OCI-LY3 (cell line): ENCODE data around the gene DDOST.
A peak's percentile ranks its signal among the peaks of the same experiment; 100 is the strongest.

Experiments
- H2AFZ ChIP-seq: fragments of 200-600, 300-600 bp; shearing (Covaris generic); 2 replicates; pipeline ENCODE4 v1.6.0; 2014; ENCODE audit warnings: antibody characterized with exemption, low read depth, low read length
- H3K27ac ChIP-seq: fragments of 200-600, 300-600 bp; sonication (generic); 2 replicates; pipeline ENCODE4 v1.5.1; 2014; ENCODE audit warnings: mild to moderate bottlenecking, low read length, moderate library complexity, mixed read lengths
- H3K27me3 ChIP-seq: fragments of 200-600, 300-600 bp; sonication (generic); 2 replicates; pipeline ENCODE4 v1.6.1; 2014; ENCODE audit warnings: low read depth, low read length, mixed read lengths
- H3K36me3 ChIP-seq: fragments of 200-600, 300-600 bp; sonication (generic); replicated peaks from 2 replicates; pipeline ENCODE3; 2014; ENCODE audit warnings: low read depth, low read length, mixed read lengths
- H3K4me1 ChIP-seq: fragments of 300-600, 200-600 bp; sonication (generic); 2 replicates; pipeline ENCODE4 v1.6.1; 2014; ENCODE audit warnings: low read length, mixed read lengths
- H3K4me2 ChIP-seq: fragments of 200-600, 300-600 bp; sonication (generic); 2 replicates; pipeline ENCODE4 v1.6.1; 2014; ENCODE audit warnings: low read length, mixed read lengths
- H3K4me3 ChIP-seq: fragments of 300-600, 200-600 bp; sonication (generic); 2 replicates; pipeline ENCODE4 v1.5.1; 2014; ENCODE audit warnings: antibody characterized with exemption, mild to moderate bottlenecking, low read length, moderate library complexity
- H3K79me2 ChIP-seq: fragments of 300-600, 200-600 bp; shearing (Covaris generic); 2 replicates; pipeline ENCODE4 v1.6.1; 2014; ENCODE audit warnings: mild to moderate bottlenecking, low read length, mixed read lengths
- H3K9ac ChIP-seq: fragments of 300-600, 200-600 bp; shearing (Covaris generic); 2 replicates; pipeline ENCODE4 v1.6.0; 2014; ENCODE audit warnings: mild to moderate bottlenecking, low read length, moderate library complexity
- H3K9me3 ChIP-seq: fragments of 200-600, 300-600 bp; shearing (Covaris generic); 2 replicates; pipeline ENCODE4 v1.6.1; 2014; ENCODE audit warnings: low read length, mixed read lengths; ENCODE audit not compliant: insufficient read depth
- H4K20me1 ChIP-seq: fragments of 200-600, 300-600 bp; sonication (generic); 2 replicates; pipeline ENCODE4 v1.6.1; 2016; ENCODE audit warnings: low read length, mixed read lengths; ENCODE audit not compliant: insufficient read depth
- EZH2phosphoT487 ChIP-seq: fragments of 200-600 bp; shearing (Covaris generic); IDR thresholded peaks from 2 replicates; pipeline ENCODE4 v1.6.1; 2018; ENCODE audit warnings: antibody characterized with exemption, mixed run types, low read depth
- TF ChIP-seq, protein P1 (sequence below): fragments of 200-600, 300-600 bp; sonication (generic); IDR thresholded peaks from 2 replicates; pipeline ENCODE4 v1.5.1; 2014; ENCODE audit warnings: antibody characterized with exemption, low read length, low read depth

The DDOST gene

DNA sequence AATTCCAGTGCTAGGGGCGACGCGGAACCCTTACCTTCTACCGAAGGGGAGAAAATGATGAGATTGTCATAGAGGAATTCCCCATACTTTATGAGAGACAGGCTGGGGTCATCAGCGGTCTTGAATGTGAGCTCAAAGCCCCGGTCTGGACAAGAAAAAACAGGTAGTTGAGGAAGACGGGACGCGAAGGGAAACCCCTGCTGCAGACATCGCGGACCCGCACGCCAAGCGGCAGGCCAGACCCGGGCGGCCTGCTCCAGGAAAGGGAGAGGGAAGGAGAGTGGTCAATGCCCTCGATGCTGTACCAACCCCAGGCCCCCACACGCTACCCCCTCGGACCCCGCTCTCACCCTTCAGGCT lies 342 bp downstream of the DDOST start:
- Histone ChIP-seq H3K4me3 (peak overlapping the region; percentile 98), H3K9ac (peak overlapping the region; percentile 96), H2AFZ (no peak overlapping the region; the same call in 1 of the 2 replicates), H4K20me1 (no peaks in the 10 kb centered on the region), H3K9me3 (no peaks in the 10 kb centered on the region), H3K36me3 (peaks cover 30% of the 10 kb centered on the region), H3K79me2 (peaks cover 45% of the 10 kb centered on the region), H3K27me3 (no peaks in the 10 kb centered on the region), H3K4me2 (peak overlapping the region; percentile 71), H3K27ac (peak overlapping the region; percentile 56), H3K4me1 (peaks cover 11% of the 10 kb centered on the region; the same call in 1 of the 2 replicates)
- TF ChIP-seq, protein P1, sequence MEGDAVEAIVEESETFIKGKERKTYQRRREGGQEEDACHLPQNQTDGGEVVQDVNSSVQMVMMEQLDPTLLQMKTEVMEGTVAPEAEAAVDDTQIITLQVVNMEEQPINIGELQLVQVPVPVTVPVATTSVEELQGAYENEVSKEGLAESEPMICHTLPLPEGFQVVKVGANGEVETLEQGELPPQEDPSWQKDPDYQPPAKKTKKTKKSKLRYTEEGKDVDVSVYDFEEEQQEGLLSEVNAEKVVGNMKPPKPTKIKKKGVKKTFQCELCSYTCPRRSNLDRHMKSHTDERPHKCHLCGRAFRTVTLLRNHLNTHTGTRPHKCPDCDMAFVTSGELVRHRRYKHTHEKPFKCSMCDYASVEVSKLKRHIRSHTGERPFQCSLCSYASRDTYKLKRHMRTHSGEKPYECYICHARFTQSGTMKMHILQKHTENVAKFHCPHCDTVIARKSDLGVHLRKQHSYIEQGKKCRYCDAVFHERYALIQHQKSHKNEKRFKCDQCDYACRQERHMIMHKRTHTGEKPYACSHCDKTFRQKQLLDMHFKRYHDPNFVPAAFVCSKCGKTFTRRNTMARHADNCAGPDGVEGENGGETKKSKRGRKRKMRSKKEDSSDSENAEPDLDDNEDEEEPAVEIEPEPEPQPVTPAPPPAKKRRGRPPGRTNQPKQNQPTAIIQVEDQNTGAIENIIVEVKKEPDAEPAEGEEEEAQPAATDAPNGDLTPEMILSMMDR, result no peak
- TF ChIP-seq EZH2phosphoT487, result no peak

DNA sequence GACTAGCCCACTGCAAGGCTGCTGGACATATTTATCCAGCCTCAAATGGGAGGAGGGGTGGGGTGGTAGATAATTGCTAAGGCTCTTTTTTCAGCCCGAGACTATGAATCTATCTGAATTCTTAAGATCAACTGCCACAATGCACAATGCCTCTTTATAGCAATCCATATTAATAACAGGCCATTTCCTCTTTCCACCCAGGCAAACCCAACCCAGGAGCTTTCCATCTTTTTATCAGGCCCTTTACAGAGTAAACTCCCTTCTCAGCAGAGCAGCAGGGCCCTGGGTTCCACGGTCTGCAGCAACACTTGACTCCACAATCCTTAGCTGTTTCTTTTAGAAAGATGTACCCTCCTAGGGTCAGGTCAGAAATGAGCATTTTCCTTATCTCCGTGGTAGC lies 806 bp downstream of the DDOST start:
- peak overlapping the region; percentile 56 for H3K27ac ChIP-seq
- H3K4me3 ChIP-seq, result peak overlapping the region; percentile 98
- H3K9ac ChIP-seq, result peak overlapping the region; percentile 96
- H3K79me2 ChIP-seq, result peaks cover 45% of the 10 kb centered on the region
- no peaks in the 10 kb centered on the region for H4K20me1 ChIP-seq
- H2AFZ ChIP-seq, result no peak overlapping the region
- peak overlapping the region; percentile 71 for H3K4me2 ChIP-seq
- TF ChIP-seq, protein P1, result no peak
- no peak for TF ChIP-seq EZH2phosphoT487
- H3K9me3 ChIP-seq, result no peaks in the 10 kb centered on the region
- peaks cover 11% of the 10 kb centered on the region; the same call in 1 of the 2 replicates for H3K4me1 ChIP-seq
- peaks cover 32% of the 10 kb centered on the region for H3K36me3 ChIP-seq
- H3K27me3 ChIP-seq, result no peaks in the 10 kb centered on the region

DNA sequence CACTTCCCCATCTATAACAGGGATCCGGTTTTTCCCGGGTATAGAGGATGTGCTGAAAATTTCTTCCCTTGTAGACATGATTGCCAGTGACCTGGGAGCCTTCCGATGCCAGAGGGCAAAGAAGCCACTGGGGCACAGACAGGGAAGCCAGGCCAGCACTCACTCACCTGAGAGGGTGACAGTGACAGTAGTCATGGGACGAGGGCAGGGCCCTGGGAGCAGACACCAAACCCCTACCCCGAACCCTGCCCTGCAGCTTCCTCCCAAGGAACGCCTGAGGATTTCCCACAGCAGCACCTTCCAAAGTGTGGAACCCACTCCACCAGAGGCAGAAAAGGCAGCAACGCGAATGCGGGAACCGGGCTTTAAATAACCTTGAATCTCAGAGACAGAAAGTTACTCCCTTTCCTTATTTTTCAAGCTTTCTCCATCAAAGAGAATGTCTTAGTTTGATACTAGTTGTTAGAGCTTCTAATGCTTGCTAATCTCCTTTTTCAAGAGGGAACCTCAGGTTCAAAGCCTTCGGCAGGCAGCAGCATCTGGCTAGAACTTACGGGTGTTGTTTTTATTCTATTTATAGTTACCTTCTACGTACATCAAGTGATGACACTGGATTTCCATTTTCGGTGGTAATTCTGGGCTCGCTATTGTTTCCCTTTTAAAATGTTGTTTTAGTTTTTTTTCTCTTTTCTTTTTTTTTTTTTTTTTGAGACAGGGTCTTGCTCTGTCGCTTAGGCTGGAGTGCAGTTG lies 2.8 kb downstream of the DDOST start:
- no peak overlapping the region for H3K4me2 ChIP-seq
- H3K4me1 ChIP-seq, result peaks cover 11% of the 10 kb centered on the region; the same call in 1 of the 2 replicates
- no peak overlapping the region for H2AFZ ChIP-seq
- TF ChIP-seq EZH2phosphoT487, result no peak
- TF ChIP-seq, protein P1, result no peak
- H3K36me3 ChIP-seq, result peaks cover 32% of the 10 kb centered on the region
- peaks cover 45% of the 10 kb centered on the region for H3K79me2 ChIP-seq
- H4K20me1 ChIP-seq, result no peaks in the 10 kb centered on the region
- no peak overlapping the region for H3K27ac ChIP-seq
- no peak overlapping the region for H3K9ac ChIP-seq
- no peaks in the 10 kb centered on the region for H3K9me3 ChIP-seq
- H3K27me3 ChIP-seq, result no peaks in the 10 kb centered on the region
- no peak overlapping the region for H3K4me3 ChIP-seq

DNA sequence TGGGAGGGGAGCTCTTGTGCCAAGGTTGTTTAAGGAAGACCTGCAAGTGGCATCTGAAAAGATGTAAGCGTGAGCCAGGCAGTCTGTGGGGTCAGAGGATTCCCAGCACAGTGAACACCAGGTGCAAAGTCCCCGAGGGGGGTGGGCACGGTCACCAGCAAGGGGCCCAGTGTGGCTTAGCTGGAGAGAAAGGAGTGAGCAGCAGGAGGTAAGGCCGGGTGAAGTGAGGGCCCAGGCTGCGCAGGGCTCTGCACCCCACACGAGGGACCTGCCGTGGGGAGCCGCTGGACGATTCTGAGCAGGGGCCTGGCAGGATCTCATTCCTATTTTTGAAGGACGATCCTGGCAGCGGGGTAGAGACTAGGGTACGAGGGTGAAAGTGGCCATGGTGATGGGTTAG lies 4.1 kb downstream of the DDOST start:
- H3K4me2 ChIP-seq, result no peak overlapping the region
- H3K9ac ChIP-seq, result no peak overlapping the region
- H3K4me1 ChIP-seq, result peaks cover 11% of the 10 kb centered on the region; the same call in 1 of the 2 replicates
- H3K36me3 ChIP-seq, result peaks cover 42% of the 10 kb centered on the region
- H3K9me3 ChIP-seq, result no peaks in the 10 kb centered on the region
- H3K79me2 ChIP-seq, result peaks cover 45% of the 10 kb centered on the region
- no peaks in the 10 kb centered on the region for H3K27me3 ChIP-seq
- H4K20me1 ChIP-seq, result no peaks in the 10 kb centered on the region
- no peak overlapping the region for H3K4me3 ChIP-seq
- no peak overlapping the region for H2AFZ ChIP-seq
- no peak for TF ChIP-seq EZH2phosphoT487
- TF ChIP-seq, protein P1, result no peak
- no peak overlapping the region for H3K27ac ChIP-seq
